GM21526 (cell line): ENCODE data around the gene SOS1.
"Not testable (repeated sequence)": the region's sequence is repeated elsewhere in the genome, so short reads cannot be mapped to it uniquely, and the experiment has no call there.

ENCODE experiments used
- ATAC-seq: cut with Tn5 transposase; IDR thresholded peaks from one replicate; pipeline ENCODE4 v1.9.1; 2021; ENCODE audit warnings: moderate library complexity; ENCODE audit not compliant: unreplicated experiment, low FRiP score

SOS1 gene

GRCh38 chr2:39107724-39108273 lies 13.1 kb downstream of the SOS1 start:
- ATAC-seq, result no peak

- no peak for ATAC-seq
These were observed 13.7 kb downstream of the SOS1 start for GRCh38 chr2:39107156-39107555.

- peak; percentile 73 for ATAC-seq
These were observed 20.8 kb downstream of the SOS1 start for GRCh38 chr2:39099870-39100728.

GRCh38 chr2:39099310-39099869 lies 21.5 kb downstream of the SOS1 start:
- no peak for ATAC-seq

- ATAC-seq, result no peak
These were observed 25.2 kb downstream of the SOS1 start for GRCh38 chr2:39095624-39096023.

- peak; percentile 80 for ATAC-seq
These were observed 26.0 kb downstream of the SOS1 start for GRCh38 chr2:39094717-39095363.

- ATAC-seq, result peak; percentile 52
These were observed 27.5 kb downstream of the SOS1 start for GRCh38 chr2:39093218-39093898.

- ATAC-seq, result no peak
These were observed 29.3 kb downstream of the SOS1 start for GRCh38 chr2:39091543-39091942.

GRCh38 chr2:39091063-39091462 lies 29.8 kb downstream of the SOS1 start:
- no peak for ATAC-seq

GRCh38 chr2:39080152-39080551 lies 40.7 kb downstream of the SOS1 start:
- no peak for ATAC-seq

- no peak for ATAC-seq
These were observed 50.9 kb downstream of the SOS1 start for GRCh38 chr2:39069890-39070465.

- no peak for ATAC-seq
These were observed 51.7 kb downstream of the SOS1 start for GRCh38 chr2:39069136-39069515.

- no peak for ATAC-seq
These were observed 52.3 kb downstream of the SOS1 start for GRCh38 chr2:39068299-39069135.

- ATAC-seq, result no peak
These were observed 55.2 kb downstream of the SOS1 start for GRCh38 chr2:39065616-39066015.

GRCh38 chr2:39062320-39062719 lies 58.5 kb downstream of the SOS1 start:
- ATAC-seq, result no peak

- no peak for ATAC-seq
These were observed 59.6 kb downstream of the SOS1 start for GRCh38 chr2:39061280-39061679.

GRCh38 chr2:39059366-39059952 lies 61.4 kb downstream of the SOS1 start:
- no peak for ATAC-seq

GRCh38 chr2:39058101-39058500 lies 62.8 kb downstream of the SOS1 start:
- ATAC-seq, result no peak

GRCh38 chr2:39052665-39053064 lies 68.2 kb downstream of the SOS1 start:
- not testable (repeated sequence) for ATAC-seq
